K562 (cell line): ENCODE data around the gene BRD7. TPM values are rescaled to one million over a fixed set of nuclear protein-coding genes. Genes with fewer than 3 reads are reported as not detected.

Experiments used
- CBX1 ChIP-seq: sonication (generic); IDR thresholded peaks from 2 replicates; pipeline ENCODE4 v1.6.1; 2016; ENCODE audit warnings: antibody characterized with exemption, low read depth, mild to moderate bottlenecking
- CREB3 ChIP-seq: fragments of 450-650 bp; conservative IDR thresholded peaks from 2 replicates; pipeline ENCODE4 v1.6.1; 2016; ENCODE audit warnings: missing genetic modification characterization, low read depth, mild to moderate bottlenecking, missing compliant biosample characterization, moderate library complexity
- E2F8 ChIP-seq: fragments of 450-650 bp; IDR thresholded peaks from 2 replicates; pipeline ENCODE4 v1.7.1; 2018; ENCODE audit warnings: mild to moderate bottlenecking, low read depth; ENCODE audit not compliant: partially characterized antibody
- EWSR1 ChIP-seq: fragments of 450-650 bp; IDR thresholded peaks from 2 replicates; pipeline ENCODE4 v1.6.1; 2018; ENCODE audit warnings: borderline replicate concordance, mild to moderate bottlenecking, low read depth, moderate library complexity; ENCODE audit not compliant: partially characterized antibody
- HNRNPK ChIP-seq: fragments of 200-400 bp; formaldehyde crosslinking; IDR thresholded peaks from one replicate; pipeline ENCODE4 v1.6.1; 2018; ENCODE audit warnings: mild to moderate bottlenecking, low read depth, low read length; ENCODE audit not compliant: poor library complexity, severe bottlenecking
- KAT8 ChIP-seq: fragments of 450-650 bp; IDR thresholded peaks from 2 replicates; pipeline ENCODE4 v1.6.1; 2016; ENCODE audit warnings: low read depth, mild to moderate bottlenecking
- MAX ChIP-seq: sonication (generic); formaldehyde crosslinking; IDR thresholded peaks from 2 replicates; pipeline ENCODE4 v1.9.0; 2022; ENCODE audit warnings: mild to moderate bottlenecking, missing genetic modification reagents
- MTF1 ChIP-seq: fragments of 250-450 bp; sonication (Bioruptor Pico); IDR thresholded peaks from 2 replicates; pipeline ENCODE4 v1.9.0; 2021; ENCODE audit warnings: moderate library complexity, mild to moderate bottlenecking, inconsistent platforms, borderline replicate concordance
- NEUROD1 ChIP-seq: fragments of 150-350 bp; IDR thresholded peaks from 2 replicates; pipeline ENCODE4 v1.6.1; 2014; ENCODE audit warnings: borderline replicate concordance, low read length, low read depth; ENCODE audit not compliant: partially characterized antibody
- PHB ChIP-seq: fragments of 250-450 bp; sonication (Bioruptor Pico); IDR thresholded peaks from 2 replicates; pipeline ENCODE4 v1.5.0; 2021
- RFX5 ChIP-seq: IDR thresholded peaks from 2 replicates; pipeline ENCODE4 v1.6.1; 2011; ENCODE audit warnings: low read depth, mild to moderate bottlenecking, improper control_type of control experiment, low read length
- TEAD2 ChIP-seq: fragments of 450-650 bp; IDR thresholded peaks from 2 replicates; pipeline ENCODE4 v1.6.1; 2016; ENCODE audit warnings: missing genetic modification characterization, control low read depth, missing compliant biosample characterization
- TSC22D4 ChIP-seq: fragments of 450-650 bp; IDR thresholded peaks from 2 replicates; pipeline ENCODE4 v1.6.1; 2016; ENCODE audit warnings: missing genetic modification characterization, missing biosample characterization, control low read depth
- ZFP1 ChIP-seq: fragments of 450-650 bp; formaldehyde crosslinking; IDR thresholded peaks from 2 replicates; pipeline ENCODE4 v1.4.0; 2020; ENCODE audit warnings: mild to moderate bottlenecking, mixed read lengths
- ZNF316 ChIP-seq: fragments of 450-650 bp; IDR thresholded peaks from 2 replicates; pipeline ENCODE4 v1.6.1; 2016
- ZNF655 ChIP-seq: fragments of 250-450 bp; sonication (Bioruptor Pico); IDR thresholded peaks from 2 replicates; pipeline ENCODE4 v1.5.0; 2021
- polyA plus RNA-seq, 8 experiments: library from polyadenylated mRNA; depleted of rRNA in 4 of 8; stranded (reverse) in 5 of 8; unstranded in 3 of 8; fragments of >200 nt; fragmentation: Nextera tagmentation in 2 of 8; fragmentation: Illumina TruSeq in 1 of 8; extraction: Ambion mirVana in 2 of 8; extraction: Trizol in 1 of 8; gene quantifications; 2 replicates each; pipeline versions ENCODE4 v1.2.1 to v1.2.3, GENCODE V29; 2011 to 2014; ENCODE audit warnings: inconsistent platforms in 1 of 8, missing spikeins in 1 of 8
- total RNA-seq, 7 experiments: library from RNA; depleted of rRNA in 6 of 7; stranded (reverse); fragments of >200 nt in 6 of 7; fragmentation: Illumina TruSeq in 2 of 7; extraction: Trizol in 2 of 7; gene quantifications; 2 replicates each; pipeline versions ENCODE4 v1.2.1 to v1.2.3, GENCODE V29; 2011 to 2021; ENCODE audit warnings: low replicate concordance in 1 of 7
- TF ChIP-seq, protein P1 (sequence below): IDR thresholded peaks from 2 replicates; pipeline ENCODE4 v1.6.1; 2012; ENCODE audit warnings: low read depth, low read length, improper control_type of control experiment, borderline replicate concordance
- TF ChIP-seq, protein P2 (sequence below): sonication (generic); formaldehyde crosslinking; IDR thresholded peaks from 2 replicates; pipeline ENCODE4 v1.9.0; 2022; ENCODE audit warnings: mild to moderate bottlenecking, missing genetic modification reagents
- TF ChIP-seq, protein P3 (sequence below): fragments of 250-450 bp; sonication (Bioruptor Pico); IDR thresholded peaks from 2 replicates; pipeline ENCODE4 v1.8.0; 2021; ENCODE audit warnings: borderline replicate concordance, mild to moderate bottlenecking, moderate library complexity; ENCODE audit not compliant: poor library complexity, severe bottlenecking

The BRD7 gene
- total and polyA plus RNA-seq, 9 of the 15 experiments (the other 6 are each of a cell fraction or from before 2014, with no cell fraction given), result 20.6 to 101 (median 68.7) TPM

- no peak for TF ChIP-seq CREB3 (tag)
- TF ChIP-seq MAX, result no peak
- TF ChIP-seq EWSR1, result no peak
- no peak for TF ChIP-seq NEUROD1
- TF ChIP-seq, protein P1, sequence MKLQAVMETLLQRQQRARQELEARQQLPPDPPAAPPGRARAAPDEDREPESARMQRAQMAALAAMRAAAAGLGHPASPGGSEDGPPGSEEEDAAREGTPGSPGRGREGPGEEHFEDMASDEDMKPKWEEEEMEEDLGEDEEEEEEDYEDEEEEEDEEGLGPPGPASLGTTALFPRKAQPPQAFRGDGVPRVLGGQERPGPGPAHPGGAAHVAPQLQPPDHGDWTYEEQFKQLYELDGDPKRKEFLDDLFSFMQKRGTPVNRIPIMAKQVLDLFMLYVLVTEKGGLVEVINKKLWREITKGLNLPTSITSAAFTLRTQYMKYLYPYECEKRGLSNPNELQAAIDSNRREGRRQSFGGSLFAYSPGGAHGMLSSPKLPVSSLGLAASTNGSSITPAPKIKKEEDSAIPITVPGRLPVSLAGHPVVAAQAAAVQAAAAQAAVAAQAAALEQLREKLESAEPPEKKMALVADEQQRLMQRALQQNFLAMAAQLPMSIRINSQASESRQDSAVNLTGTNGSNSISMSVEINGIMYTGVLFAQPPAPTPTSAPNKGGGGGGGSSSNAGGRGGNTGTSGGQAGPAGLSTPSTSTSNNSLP, result no peak
- peak; percentile 43; the same call in 1 of the 2 replicates for TF ChIP-seq KAT8
- TF ChIP-seq, protein P2, sequence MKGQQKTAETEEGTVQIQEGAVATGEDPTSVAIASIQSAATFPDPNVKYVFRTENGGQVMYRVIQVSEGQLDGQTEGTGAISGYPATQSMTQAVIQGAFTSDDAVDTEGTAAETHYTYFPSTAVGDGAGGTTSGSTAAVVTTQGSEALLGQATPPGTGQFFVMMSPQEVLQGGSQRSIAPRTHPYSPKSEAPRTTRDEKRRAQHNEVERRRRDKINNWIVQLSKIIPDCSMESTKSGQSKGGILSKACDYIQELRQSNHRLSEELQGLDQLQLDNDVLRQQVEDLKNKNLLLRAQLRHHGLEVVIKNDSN (CRISPR knock-in tag), result no peak
- TF ChIP-seq HNRNPK, result no peak
- no peak; the same call in none of the 2 replicates for TF ChIP-seq ZNF316
- peak; percentile 62 for TF ChIP-seq E2F8
- TF ChIP-seq ZFP1, result no peak
- peak; percentile 7; the same call in 1 of the 2 replicates for TF ChIP-seq TSC22D4 (tag)
- no peak for TF ChIP-seq CBX1
- TF ChIP-seq RFX5, result no peak
- TF ChIP-seq ZNF655 (CRISPR knock-in tag), result no peak
- TF ChIP-seq TEAD2 (tag), result no peak
- TF ChIP-seq PHB (CRISPR knock-in tag), result no peak
- TF ChIP-seq, protein P3, sequence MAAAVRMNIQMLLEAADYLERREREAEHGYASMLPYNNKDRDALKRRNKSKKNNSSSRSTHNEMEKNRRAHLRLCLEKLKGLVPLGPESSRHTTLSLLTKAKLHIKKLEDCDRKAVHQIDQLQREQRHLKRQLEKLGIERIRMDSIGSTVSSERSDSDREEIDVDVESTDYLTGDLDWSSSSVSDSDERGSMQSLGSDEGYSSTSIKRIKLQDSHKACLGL (CRISPR knock-in tag), result no peak
- no peak for TF ChIP-seq MTF1
These were observed 481 bp upstream of the BRD7 start (continued) for GRCh38 chr16:50369133-50369804.
